ENCODE measurements around the gene ROMO1.
"Not testable (repeated sequence)": the region's sequence is repeated elsewhere in the genome, so short reads cannot be mapped to it uniquely, and the experiment has no call there.

Gene ROMO1

DNA sequence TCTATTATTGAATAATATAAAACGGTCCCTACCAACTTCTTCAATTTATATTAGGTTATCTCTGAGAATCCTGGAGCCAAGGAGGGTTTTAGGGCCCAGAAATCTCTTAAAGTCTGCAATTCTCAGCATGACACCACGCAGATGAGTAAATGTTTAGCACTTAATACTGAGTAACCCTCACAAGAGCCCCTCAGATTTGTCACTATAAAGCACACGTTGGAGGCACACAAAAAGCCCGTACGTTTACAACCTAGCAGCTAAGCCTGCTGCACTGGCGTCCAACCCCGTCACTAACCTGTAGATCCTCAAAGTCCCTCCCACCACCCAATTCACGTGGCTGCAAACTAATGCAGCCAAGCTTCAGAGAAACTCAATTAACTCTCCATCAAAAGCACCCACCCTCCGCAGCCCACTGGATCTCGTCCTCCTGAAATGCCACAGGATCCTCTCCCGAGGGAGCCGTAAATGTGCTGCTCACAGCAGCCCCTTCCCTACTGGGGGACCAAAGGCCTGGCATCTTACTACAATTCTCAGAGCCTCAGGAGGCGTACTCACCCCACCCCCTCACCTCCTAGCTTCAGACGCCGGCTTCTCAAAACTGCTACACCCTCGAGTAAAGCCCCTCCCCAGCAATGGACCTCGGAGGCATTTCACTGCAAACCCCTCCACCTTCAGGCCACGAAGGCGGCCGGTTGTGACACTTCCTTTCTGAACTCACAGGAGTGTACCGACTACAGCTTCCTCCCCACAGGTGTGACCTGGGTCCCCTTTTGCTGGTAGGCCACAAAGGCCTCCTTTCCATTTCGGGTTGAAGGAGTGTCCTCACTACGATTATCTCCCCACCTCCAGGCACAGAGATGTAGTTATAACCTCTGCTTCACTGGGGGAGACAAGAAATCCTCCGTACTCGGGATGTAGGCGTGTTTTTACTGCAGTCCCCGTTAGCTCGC is 35.4 kb upstream of the ROMO1 start:
- peaks cover 59% of the 10 kb centered on the region for H3K4me1 Mint-ChIP-seq
- no peaks in the 10 kb centered on the region for H3K9me3 Mint-ChIP-seq
- peak overlapping the region; percentile 85 for H3K4me3 Mint-ChIP-seq
- H3K27me3 Mint-ChIP-seq = no peaks in the 10 kb centered on the region
- peak; percentile 58 to 71 for DNase-seq (ENCODE audit: low spot score in 2 of 2)
- peaks cover 29% of the 10 kb centered on the region for H3K36me3 Mint-ChIP-seq (ENCODE audit: insufficient read depth)
- peak overlapping the region; percentile 99 for H3K27ac Mint-ChIP-seq (ENCODE audit: low read depth)
- ATAC-seq (replicated peaks; ENCODE audit: extremely low read depth, poor library complexity, severe bottlenecking) = peak; percentile 79

DNA sequence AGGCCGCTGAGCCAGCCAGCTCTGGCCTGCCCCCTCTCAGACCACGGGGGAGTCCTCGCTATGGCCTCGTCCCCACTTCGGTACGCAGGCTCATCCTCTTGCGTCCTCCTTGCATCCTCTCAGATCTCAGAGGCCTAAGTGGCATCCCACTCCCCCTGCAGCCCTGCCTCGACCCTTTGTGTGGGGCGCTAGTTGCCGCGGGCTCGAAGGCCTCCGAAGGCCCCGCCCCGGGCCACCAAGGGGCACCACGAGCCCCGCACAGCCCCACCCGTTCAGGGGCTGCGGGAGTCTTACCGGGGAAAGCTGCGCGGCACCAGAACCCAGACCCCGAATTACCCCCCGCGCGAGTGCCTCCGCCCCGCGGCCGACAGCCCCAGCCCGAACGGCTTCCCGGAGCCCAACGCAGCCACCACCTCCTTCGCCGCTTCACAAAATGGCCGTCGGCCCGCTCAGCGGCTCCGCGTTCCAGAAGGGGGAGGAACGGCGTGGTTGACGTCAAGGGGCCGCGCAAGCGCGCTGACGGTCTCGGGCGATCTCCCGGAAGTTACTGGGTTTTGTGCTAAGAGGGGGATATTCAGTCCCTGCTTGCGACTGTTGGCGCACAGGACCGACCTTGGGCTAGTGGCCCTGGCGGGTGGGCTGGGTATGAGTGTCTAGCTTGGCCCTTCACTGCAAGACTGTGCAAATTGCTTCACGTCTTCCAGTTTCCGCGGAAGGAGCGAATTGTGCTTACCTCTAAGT is 34.6 kb upstream of the ROMO1 start, which contains the start of the genes CPNE1 and RBM12:
Gene CPNE1 (minus strand): TSS at position 435 of the 741 bp plus-strand sequence. CDS start 31,977 bp downstream, outside the sequence.
Gene RBM12 (minus strand): TSS at position 435 of the 741 bp plus-strand sequence. CDS start 9,578 bp downstream, outside the sequence.
- peak within 1 kb of the TSS; percentile 85 for H3K4me3 Mint-ChIP-seq
- peak within 1 kb of the TSS; percentile 99 for H3K27ac Mint-ChIP-seq (ENCODE audit: low read depth)
- ATAC-seq (replicated peaks; ENCODE audit: extremely low read depth, poor library complexity, severe bottlenecking) (peak; percentile 72), DNase-seq (ENCODE audit: low spot score in 2 of 2) (peak; percentile 88 to 93)
- H3K4me1 Mint-ChIP-seq = peaks cover 51% of the 10 kb centered on the region
- peaks cover 35% of the 10 kb centered on the region for H3K36me3 Mint-ChIP-seq (ENCODE audit: insufficient read depth)
- H3K9me3 Mint-ChIP-seq = no peaks in the 10 kb centered on the region
- no peaks in the 10 kb centered on the region for H3K27me3 Mint-ChIP-seq

DNA sequence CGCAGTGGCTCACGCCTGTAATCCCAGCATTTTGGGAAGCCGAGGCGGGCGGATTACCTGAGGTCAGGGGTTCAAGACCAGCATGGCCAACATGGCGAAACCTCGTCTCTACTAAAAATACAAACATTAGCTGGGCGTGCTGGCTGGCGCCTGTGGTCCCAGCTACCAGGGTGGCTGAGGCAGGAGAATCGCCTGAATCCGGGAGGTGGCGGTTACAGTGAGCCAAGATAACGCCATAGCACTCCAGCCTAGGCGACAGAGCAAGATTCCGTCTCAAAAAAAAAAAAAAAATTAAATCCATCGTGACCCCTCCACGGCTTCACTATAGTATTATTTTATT is 33.3 kb upstream of the ROMO1 start:
- peak overlapping the region; percentile 49 for H3K27ac Mint-ChIP-seq (ENCODE audit: low read depth)
- H3K9me3 Mint-ChIP-seq = no peaks in the 10 kb centered on the region
- no peak for DNase-seq (ENCODE audit: low spot score in 2 of 2)
- ATAC-seq (replicated peaks; ENCODE audit: extremely low read depth, poor library complexity, severe bottlenecking) = no peak
- H3K27me3 Mint-ChIP-seq = no peaks in the 10 kb centered on the region
- peaks cover 44% of the 10 kb centered on the region for H3K36me3 Mint-ChIP-seq (ENCODE audit: insufficient read depth)
- H3K4me3 Mint-ChIP-seq = no peak overlapping the region
- H3K4me1 Mint-ChIP-seq = peaks cover 38% of the 10 kb centered on the region

DNA sequence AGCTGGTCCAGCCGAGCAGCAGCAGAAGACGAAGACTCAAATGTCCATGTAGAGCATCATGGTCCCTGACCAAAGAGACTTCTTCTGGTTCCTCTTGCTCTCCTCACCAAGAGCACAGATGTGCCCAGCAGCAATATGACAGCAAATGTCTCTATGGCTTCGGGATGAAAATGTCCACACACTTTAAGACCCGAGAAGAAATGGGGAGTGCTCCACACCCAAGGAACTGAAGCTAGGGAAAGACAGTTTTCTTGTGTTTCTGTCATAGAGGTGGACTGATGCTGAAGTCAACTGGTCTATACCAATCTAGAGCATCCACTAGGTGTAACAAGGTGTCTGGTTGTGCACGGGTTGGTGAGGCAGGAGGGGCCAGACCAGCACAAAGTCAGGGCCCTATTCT is 30.0 kb upstream of the ROMO1 start:
- DNase-seq (ENCODE audit: low spot score in 2 of 2) (no peak), ATAC-seq (replicated peaks; ENCODE audit: extremely low read depth, poor library complexity, severe bottlenecking) (no peak)
- peaks cover 6% of the 10 kb centered on the region for H3K4me1 Mint-ChIP-seq
- no peaks in the 10 kb centered on the region for H3K27me3 Mint-ChIP-seq
- H3K27ac Mint-ChIP-seq (ENCODE audit: low read depth) = peak overlapping the region; percentile 64
- peaks cover 43% of the 10 kb centered on the region for H3K36me3 Mint-ChIP-seq (ENCODE audit: insufficient read depth)
- H3K9me3 Mint-ChIP-seq = no peaks in the 10 kb centered on the region
- H3K4me3 Mint-ChIP-seq = no peak overlapping the region

DNA sequence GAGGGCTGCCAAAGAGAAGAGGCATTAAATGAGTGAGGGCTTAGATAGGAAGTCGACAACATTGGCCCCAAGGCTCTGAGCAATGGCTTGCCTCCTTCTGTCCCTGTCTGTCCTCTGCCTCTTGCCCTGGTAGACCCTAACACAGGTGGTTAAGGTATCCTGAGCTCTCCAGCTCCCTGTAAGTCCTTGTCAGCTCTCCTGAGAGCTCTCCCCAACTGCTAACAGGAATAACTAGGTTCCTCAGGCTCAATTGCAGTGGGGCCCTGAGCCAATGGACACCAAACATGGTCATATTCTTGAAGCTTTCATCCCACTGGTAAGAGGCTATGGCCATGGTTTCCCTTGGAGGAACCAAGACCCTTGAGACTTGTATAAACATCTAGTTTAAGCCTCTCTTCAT is 29.5 kb upstream of the ROMO1 start:
- ATAC-seq (replicated peaks; ENCODE audit: extremely low read depth, poor library complexity, severe bottlenecking) (no peak), DNase-seq (ENCODE audit: low spot score in 2 of 2) (no peak)
- peaks cover 5% of the 10 kb centered on the region for H3K4me1 Mint-ChIP-seq
- H3K27me3 Mint-ChIP-seq = no peaks in the 10 kb centered on the region
- H3K9me3 Mint-ChIP-seq = no peaks in the 10 kb centered on the region
- H3K4me3 Mint-ChIP-seq = no peak overlapping the region
- H3K36me3 Mint-ChIP-seq (ENCODE audit: insufficient read depth) = peaks cover 39% of the 10 kb centered on the region
- H3K27ac Mint-ChIP-seq (ENCODE audit: low read depth) = peak overlapping the region; percentile 64

DNA sequence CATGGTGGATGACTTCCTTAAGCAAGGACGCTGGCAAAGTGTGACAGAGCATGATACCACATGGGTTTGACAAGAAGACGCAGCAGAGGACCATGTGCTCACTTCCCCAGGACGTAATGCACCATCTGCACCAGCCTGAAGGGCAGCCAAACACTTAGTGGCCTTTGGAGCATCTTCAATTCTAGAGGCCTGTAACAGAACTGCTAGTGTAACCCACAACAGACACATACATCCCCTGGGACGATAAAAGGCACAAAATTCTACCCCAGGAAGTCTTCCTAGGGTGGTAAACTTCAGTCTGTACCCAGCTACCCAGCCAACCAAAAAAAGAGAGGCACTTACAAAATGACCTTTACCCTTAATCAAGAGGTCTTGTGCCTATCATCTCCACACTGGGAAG is 25.3 kb upstream of the ROMO1 start:
- H3K4me3 Mint-ChIP-seq = no peak overlapping the region
- H3K27me3 Mint-ChIP-seq = no peaks in the 10 kb centered on the region
- H3K36me3 Mint-ChIP-seq (ENCODE audit: insufficient read depth) = peaks cover 45% of the 10 kb centered on the region
- no peaks in the 10 kb centered on the region for H3K4me1 Mint-ChIP-seq
- no peak overlapping the region for H3K27ac Mint-ChIP-seq (ENCODE audit: low read depth)
- no peaks in the 10 kb centered on the region for H3K9me3 Mint-ChIP-seq
- no peak for DNase-seq (ENCODE audit: low spot score in 2 of 2)
- no peak for ATAC-seq (replicated peaks; ENCODE audit: extremely low read depth, poor library complexity, severe bottlenecking)

DNA sequence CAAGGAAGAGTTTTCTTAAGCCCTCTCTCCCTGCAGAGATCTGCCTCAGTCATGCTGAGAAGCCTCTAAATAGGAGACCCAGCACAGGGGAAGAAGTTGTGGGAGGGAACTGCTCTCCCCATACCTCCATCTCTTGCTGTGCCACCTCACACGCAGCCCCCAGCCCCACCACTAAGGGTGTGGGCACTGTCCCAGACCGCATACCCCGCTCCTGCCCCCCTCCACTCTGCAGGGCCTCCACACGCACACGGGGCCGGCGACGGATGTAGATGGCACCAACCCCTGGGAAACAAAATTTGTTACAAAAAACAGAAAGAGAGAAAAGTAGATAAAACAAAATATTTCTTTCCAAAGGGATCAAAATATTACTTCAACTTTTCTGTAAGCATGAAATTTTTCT is 24.3 kb upstream of the ROMO1 start:
- H3K4me1 Mint-ChIP-seq = no peaks in the 10 kb centered on the region
- H3K27me3 Mint-ChIP-seq = no peaks in the 10 kb centered on the region
- ATAC-seq (replicated peaks; ENCODE audit: extremely low read depth, poor library complexity, severe bottlenecking) (no peak), DNase-seq (ENCODE audit: low spot score in 2 of 2) (no peak)
- H3K36me3 Mint-ChIP-seq (ENCODE audit: insufficient read depth) = peaks cover 37% of the 10 kb centered on the region
- no peak overlapping the region for H3K27ac Mint-ChIP-seq (ENCODE audit: low read depth)
- no peaks in the 10 kb centered on the region for H3K9me3 Mint-ChIP-seq
- no peak overlapping the region for H3K4me3 Mint-ChIP-seq

DNA sequence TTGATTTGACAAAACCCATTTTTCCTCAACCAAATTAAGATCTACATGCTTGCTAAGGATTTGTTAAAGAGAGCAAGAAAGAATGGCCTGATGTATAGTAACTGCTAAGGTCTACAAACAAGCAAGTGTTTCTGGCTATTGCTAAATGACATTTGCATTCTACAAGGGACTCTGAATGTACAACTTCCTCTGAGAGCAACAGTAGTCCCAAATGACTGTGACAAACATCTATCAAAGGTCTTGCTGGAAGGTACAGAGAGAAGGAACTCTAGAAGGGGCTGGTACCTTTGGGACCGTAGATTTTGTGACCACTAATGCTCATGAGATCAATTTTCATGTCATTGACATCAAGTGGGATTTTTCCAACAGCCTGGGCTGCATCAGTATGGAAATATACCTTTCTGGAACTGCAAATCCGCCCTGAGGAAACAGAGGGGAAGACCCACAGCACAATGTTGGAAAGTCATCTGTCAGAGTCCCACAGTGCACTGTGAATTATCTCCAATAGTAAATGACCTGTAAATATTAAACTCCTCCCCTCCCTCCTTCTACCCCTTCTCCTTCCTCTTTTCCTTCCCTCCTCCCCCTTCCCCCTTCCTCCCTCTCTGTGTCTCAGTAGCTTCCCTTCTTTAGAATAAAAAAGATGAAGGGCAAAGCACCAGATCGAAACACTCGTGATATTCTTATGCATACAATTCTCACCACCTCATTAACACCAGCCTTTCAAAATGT is 18.6 kb upstream of the ROMO1 start:
- DNase-seq (ENCODE audit: low spot score in 2 of 2) (no peak), ATAC-seq (replicated peaks; ENCODE audit: extremely low read depth, poor library complexity, severe bottlenecking) (no peak)
- no peaks in the 10 kb centered on the region for H3K4me1 Mint-ChIP-seq
- no peak overlapping the region for H3K27ac Mint-ChIP-seq (ENCODE audit: low read depth)
- H3K36me3 Mint-ChIP-seq (ENCODE audit: insufficient read depth) = peaks cover 27% of the 10 kb centered on the region
- no peaks in the 10 kb centered on the region for H3K9me3 Mint-ChIP-seq
- H3K27me3 Mint-ChIP-seq = no peaks in the 10 kb centered on the region
- no peak overlapping the region for H3K4me3 Mint-ChIP-seq

DNA sequence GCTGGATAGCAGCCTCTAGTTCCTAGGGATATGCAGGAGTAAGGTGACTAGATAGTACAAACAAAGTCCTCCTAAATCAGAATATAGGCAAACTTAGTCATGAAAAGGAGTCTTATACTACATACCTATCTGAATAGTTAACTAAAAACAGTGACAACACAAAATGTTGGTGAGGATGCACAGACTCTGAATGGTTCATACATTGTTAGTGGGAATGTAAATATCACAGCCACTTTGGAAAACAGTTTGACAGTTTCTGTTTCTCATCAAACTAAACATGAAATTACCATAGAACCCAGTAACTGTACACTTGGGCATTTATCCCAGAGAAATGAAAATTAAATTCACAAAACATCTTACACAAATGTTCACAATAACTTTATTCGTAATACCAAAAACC is 17.2 kb upstream of the ROMO1 start:
- Mint-ChIP-seq H3K27ac (ENCODE audit: low read depth) (no peak overlapping the region), H3K27me3 (no peaks in the 10 kb centered on the region), H3K4me3 (no peak overlapping the region), H3K4me1 (no peaks in the 10 kb centered on the region), H3K36me3 (ENCODE audit: insufficient read depth) (peaks cover 24% of the 10 kb centered on the region), H3K9me3 (no peaks in the 10 kb centered on the region)
- DNase-seq (ENCODE audit: low spot score in 2 of 2) = no peak
- ATAC-seq (replicated peaks; ENCODE audit: extremely low read depth, poor library complexity, severe bottlenecking) = no peak

DNA sequence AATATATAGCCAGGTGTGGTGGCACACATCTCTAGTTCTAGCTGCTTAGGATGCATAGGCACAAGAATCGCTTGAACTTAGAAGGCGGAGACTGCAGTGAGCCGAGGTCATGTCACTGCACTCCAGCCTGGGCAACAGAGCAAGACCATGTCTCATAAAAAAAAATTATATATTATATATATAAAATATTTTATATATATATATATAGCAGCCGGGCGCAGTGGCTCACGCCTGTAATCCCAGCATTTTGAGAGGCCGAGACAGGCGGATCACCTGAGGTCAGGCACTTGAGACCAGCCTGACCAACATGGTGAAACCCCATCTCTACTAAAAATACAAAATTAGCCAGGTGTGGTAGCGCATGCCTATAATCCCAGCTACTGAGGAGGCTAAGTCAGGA is 13.8 kb upstream of the ROMO1 start:
- not testable (repeated sequence) for H3K4me1 Mint-ChIP-seq; ATAC-seq (replicated peaks; ENCODE audit: extremely low read depth, poor library complexity, severe bottlenecking); H3K4me3 Mint-ChIP-seq; DNase-seq (ENCODE audit: low spot score in 2 of 2); H3K27ac Mint-ChIP-seq (ENCODE audit: low read depth); H3K9me3 Mint-ChIP-seq; H3K27me3 Mint-ChIP-seq
- H3K36me3 Mint-ChIP-seq (ENCODE audit: insufficient read depth) = peaks cover 35% of the 10 kb centered on the region

DNA sequence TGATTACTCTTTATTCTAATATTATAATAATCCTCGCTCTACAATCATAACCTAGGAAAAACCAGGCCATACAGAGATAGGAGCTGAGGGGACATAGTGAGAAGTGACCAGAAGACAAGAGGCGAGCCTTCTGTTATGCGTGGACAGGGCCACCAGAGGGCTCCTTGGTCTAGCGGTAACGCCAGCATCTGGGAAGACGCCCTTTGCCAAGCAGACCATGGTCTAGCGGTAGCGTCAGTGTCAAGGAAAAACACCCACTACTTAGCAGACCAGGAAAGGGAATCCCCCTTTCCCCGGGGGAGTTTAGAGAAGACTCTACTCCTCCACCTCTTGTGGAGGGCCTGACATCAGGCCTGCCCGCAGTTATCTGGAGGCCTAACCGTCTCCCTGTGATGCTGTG is 12.3 kb upstream of the ROMO1 start:
- not testable (repeated sequence) for H3K9me3 Mint-ChIP-seq; H3K4me1 Mint-ChIP-seq; DNase-seq (ENCODE audit: low spot score in 2 of 2); H3K27ac Mint-ChIP-seq (ENCODE audit: low read depth); H3K27me3 Mint-ChIP-seq; H3K4me3 Mint-ChIP-seq; ATAC-seq (replicated peaks; ENCODE audit: extremely low read depth, poor library complexity, severe bottlenecking)
- H3K36me3 Mint-ChIP-seq (ENCODE audit: insufficient read depth) = peaks cover 39% of the 10 kb centered on the region

DNA sequence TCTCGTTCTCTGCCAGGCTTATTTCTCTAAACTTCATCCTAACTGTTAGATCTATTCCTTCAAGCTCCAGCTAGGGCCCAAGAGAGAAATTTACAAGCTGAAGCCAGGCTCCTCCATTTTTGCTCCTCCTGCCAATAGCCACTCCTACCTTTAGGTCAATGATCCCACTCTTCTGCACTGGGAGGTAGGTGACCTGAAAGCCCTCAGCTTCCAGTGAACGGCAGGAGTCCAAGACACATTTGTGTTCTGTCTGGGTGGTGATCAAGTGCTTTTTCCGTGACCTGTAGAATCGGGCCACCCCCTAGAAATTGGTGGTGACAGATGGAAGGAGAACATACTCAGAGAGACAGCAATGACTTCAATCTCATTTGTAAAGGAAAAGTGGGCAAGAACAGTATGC is 8.9 kb upstream of the ROMO1 start:
- DNase-seq (ENCODE audit: low spot score in 2 of 2) = no peak
- Mint-ChIP-seq H3K27me3 (no peaks in the 10 kb centered on the region), H3K36me3 (ENCODE audit: insufficient read depth) (peaks cover 47% of the 10 kb centered on the region), H3K9me3 (no peaks in the 10 kb centered on the region), H3K4me3 (no peak overlapping the region), H3K27ac (ENCODE audit: low read depth) (no peak overlapping the region), H3K4me1 (peaks cover 3% of the 10 kb centered on the region)
- ATAC-seq (replicated peaks; ENCODE audit: extremely low read depth, poor library complexity, severe bottlenecking) = no peak
